Astrocyte (in vitro differentiated cells and primary cell): ENCODE measurements around the gene BTG2. TPM values are rescaled to one million over a fixed set of nuclear protein-coding genes. Genes with fewer than 3 reads are reported as not detected.
A peak's percentile ranks its signal among the peaks of the same experiment; 100 is the strongest.

Experiments used
- DNase-seq: peaks from one replicate; pipeline ENCODE4 v3.0.0-alpha.2; 2010; ENCODE audit warnings: low read depth
- FAIRE-seq: peaks from 2 replicates; lab custom pipeline; 2011; peaks lifted over from hg19 to GRCh38; lab: Jason Lieb, UNC
- H2AFZ ChIP-seq: 2 replicates; pipeline ENCODE4 v1.6.0; 2012; ENCODE audit warnings: low read depth, low read length, inconsistent platforms
- H3K27ac ChIP-seq: 2 replicates; pipeline ENCODE4 v1.5.1; 2011; ENCODE audit warnings: low read depth, low read length, inconsistent platforms
- H3K27me3 ChIP-seq: 2 replicates; pipeline ENCODE4 v1.6.0; 2011; ENCODE audit warnings: low read length, inconsistent platforms; ENCODE audit not compliant: insufficient read depth
- H3K36me3 ChIP-seq: 2 replicates; pipeline ENCODE4 v1.5.1; 2011; ENCODE audit warnings: low read length, inconsistent platforms; ENCODE audit not compliant: insufficient read depth
- H3K4me1 ChIP-seq: 2 replicates; pipeline ENCODE4 v1.5.1; 2011; ENCODE audit warnings: low read length, inconsistent platforms; ENCODE audit not compliant: insufficient read depth
- H3K4me2 ChIP-seq: 2 replicates; pipeline ENCODE4 v1.6.0; 2012; ENCODE audit warnings: low read length, inconsistent platforms
- H3K4me3 ChIP-seq: 2 replicates; pipeline ENCODE4 v1.5.1; 2011; ENCODE audit warnings: low read depth, mild to moderate bottlenecking, low read length, inconsistent platforms; ENCODE audit not compliant: insufficient read depth
- H3K79me2 ChIP-seq: 2 replicates; pipeline ENCODE4 v1.6.0; 2012; ENCODE audit warnings: mild to moderate bottlenecking, low read length, inconsistent platforms; ENCODE audit not compliant: insufficient read depth
- H3K9ac ChIP-seq: 2 replicates; pipeline ENCODE4 v1.6.0; 2012; ENCODE audit warnings: mild to moderate bottlenecking, low read length, inconsistent platforms
- H3K9me3 ChIP-seq: 2 replicates; pipeline ENCODE4 v1.5.1; 2012; ENCODE audit warnings: low read depth, mild to moderate bottlenecking, low read length, inconsistent platforms; ENCODE audit not compliant: insufficient read depth
- H4K20me1 ChIP-seq: 2 replicates; pipeline ENCODE4 v1.6.0; 2012; ENCODE audit warnings: low read length, inconsistent platforms; ENCODE audit not compliant: insufficient read depth
- H3K27ac Mint-ChIP-seq: one replicate; pipeline ENCODE4 v1.8.0; 2021; ENCODE audit warnings: mild to moderate bottlenecking, mixed read lengths; ENCODE audit not compliant: unreplicated experiment
- H3K27me3 Mint-ChIP-seq: one replicate; pipeline ENCODE4 v1.8.0; 2021; ENCODE audit warnings: low read depth, mixed read lengths; ENCODE audit not compliant: unreplicated experiment
- H3K36me3 Mint-ChIP-seq: one replicate; pipeline ENCODE4 v1.8.0; 2021; ENCODE audit warnings: low read depth, mixed read lengths; ENCODE audit not compliant: unreplicated experiment
- H3K4me1 Mint-ChIP-seq: one replicate; pipeline ENCODE4 v1.8.0; 2021; ENCODE audit warnings: low read depth, mixed read lengths; ENCODE audit not compliant: unreplicated experiment
- H3K4me3 Mint-ChIP-seq: one replicate; pipeline ENCODE4 v1.8.0; 2021; ENCODE audit warnings: mild to moderate bottlenecking, moderate library complexity, mixed read lengths; ENCODE audit not compliant: unreplicated experiment
- H3K9me3 Mint-ChIP-seq: one replicate; pipeline ENCODE4 v1.8.0; 2021; ENCODE audit warnings: mild to moderate bottlenecking, mixed read lengths; ENCODE audit not compliant: unreplicated experiment
- EZH2 ChIP-seq: IDR thresholded peaks from 2 replicates; pipeline ENCODE4 v1.6.1; 2012; ENCODE audit warnings: mild to moderate bottlenecking, low read length, inconsistent platforms; ENCODE audit not compliant: insufficient read depth
- total RNA-seq: library from RNA; stranded (reverse); gene quantifications from 2 replicates; pipeline ENCODE4 v1.2.1, GENCODE V29; 2021
- TF ChIP-seq, protein P1 (sequence below): IDR thresholded peaks from 2 replicates; pipeline ENCODE4 v1.5.1; 2011; ENCODE audit warnings: low read depth, mild to moderate bottlenecking, inconsistent platforms, low read length, moderate library complexity; ENCODE audit not compliant: insufficient read depth

The BTG2 gene
- total RNA-seq, 1 donor from 2014 or later, result 58.3 TPM

DNA sequence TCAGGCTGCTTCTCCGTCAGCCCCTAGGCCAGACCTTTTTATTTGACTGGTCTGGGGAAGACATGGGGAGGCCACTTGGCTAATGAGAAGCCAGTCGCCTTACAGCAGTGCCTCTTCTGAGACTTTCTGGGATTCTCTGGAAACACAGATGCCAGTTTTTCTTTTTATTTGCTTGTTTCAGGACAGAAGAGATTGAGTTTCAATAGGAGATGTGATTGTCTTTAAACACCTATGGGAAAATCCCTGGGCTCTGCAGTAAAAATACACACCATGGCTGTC, 15.4 kb upstream of the BTG2 start:
- Histone ChIP-seq H3K79me2 (no peaks in the 10 kb centered on the region), H3K27me3 (peaks cover 3% of the 10 kb centered on the region), H4K20me1 (no peaks in the 10 kb centered on the region), H3K4me1 (peaks cover 8% of the 10 kb centered on the region), H3K36me3 (no peaks in the 10 kb centered on the region), H3K9ac (peak overlapping the region; percentile 64), H3K4me3 (no peak overlapping the region), H2AFZ (no peak overlapping the region), H3K9me3 (no peaks in the 10 kb centered on the region), H3K27ac (no peak overlapping the region), H3K4me2 (peak overlapping the region; percentile 79)
- H3K36me3 Mint-ChIP-seq, result no peaks in the 10 kb centered on the region
- DNase-seq, result no peak
- H3K4me1 Mint-ChIP-seq, result peaks cover 5% of the 10 kb centered on the region
- no peak for TF ChIP-seq EZH2
- TF ChIP-seq, protein P1, sequence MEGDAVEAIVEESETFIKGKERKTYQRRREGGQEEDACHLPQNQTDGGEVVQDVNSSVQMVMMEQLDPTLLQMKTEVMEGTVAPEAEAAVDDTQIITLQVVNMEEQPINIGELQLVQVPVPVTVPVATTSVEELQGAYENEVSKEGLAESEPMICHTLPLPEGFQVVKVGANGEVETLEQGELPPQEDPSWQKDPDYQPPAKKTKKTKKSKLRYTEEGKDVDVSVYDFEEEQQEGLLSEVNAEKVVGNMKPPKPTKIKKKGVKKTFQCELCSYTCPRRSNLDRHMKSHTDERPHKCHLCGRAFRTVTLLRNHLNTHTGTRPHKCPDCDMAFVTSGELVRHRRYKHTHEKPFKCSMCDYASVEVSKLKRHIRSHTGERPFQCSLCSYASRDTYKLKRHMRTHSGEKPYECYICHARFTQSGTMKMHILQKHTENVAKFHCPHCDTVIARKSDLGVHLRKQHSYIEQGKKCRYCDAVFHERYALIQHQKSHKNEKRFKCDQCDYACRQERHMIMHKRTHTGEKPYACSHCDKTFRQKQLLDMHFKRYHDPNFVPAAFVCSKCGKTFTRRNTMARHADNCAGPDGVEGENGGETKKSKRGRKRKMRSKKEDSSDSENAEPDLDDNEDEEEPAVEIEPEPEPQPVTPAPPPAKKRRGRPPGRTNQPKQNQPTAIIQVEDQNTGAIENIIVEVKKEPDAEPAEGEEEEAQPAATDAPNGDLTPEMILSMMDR, result no peak
- H3K27me3 Mint-ChIP-seq, result peaks cover 14% of the 10 kb centered on the region
- no peaks in the 10 kb centered on the region for H3K9me3 Mint-ChIP-seq
- H3K4me3 Mint-ChIP-seq, result no peak overlapping the region
- FAIRE-seq, result no peak
- H3K27ac Mint-ChIP-seq, result peak overlapping the region; percentile 77

- Histone ChIP-seq H3K4me1 (peaks cover 8% of the 10 kb centered on the region), H2AFZ (peak overlapping the region; percentile 68), H3K9ac (peak overlapping the region; percentile 64), H3K27ac (no peak overlapping the region), H3K4me3 (peak overlapping the region; percentile 20), H3K79me2 (no peaks in the 10 kb centered on the region), H3K36me3 (no peaks in the 10 kb centered on the region), H3K27me3 (peaks cover 4% of the 10 kb centered on the region), H3K4me2 (peak overlapping the region; percentile 79), H3K9me3 (no peaks in the 10 kb centered on the region), H4K20me1 (no peaks in the 10 kb centered on the region)
- peak; percentile 74 for DNase-seq
- H3K27ac Mint-ChIP-seq, result peak overlapping the region; percentile 77
- H3K9me3 Mint-ChIP-seq, result no peaks in the 10 kb centered on the region
- peaks cover 5% of the 10 kb centered on the region for H3K4me1 Mint-ChIP-seq
- FAIRE-seq, result no peak
- H3K36me3 Mint-ChIP-seq, result no peaks in the 10 kb centered on the region
- TF ChIP-seq EZH2, result no peak
- TF ChIP-seq, protein P1, result no peak
- H3K27me3 Mint-ChIP-seq, result peaks cover 18% of the 10 kb centered on the region
- peak overlapping the region; percentile 34 for H3K4me3 Mint-ChIP-seq
Observed at GRCh38 chr1:203290261-203291089, 14.8 kb upstream of the BTG2 start.
